GM12874 (cell line): ENCODE data around the gene CCDC177.

Source experiments
- CTCF ChIP-seq: IDR thresholded peaks from 2 replicates; pipeline ENCODE4 v1.5.1; 2011; ENCODE audit warnings: low read depth, mild to moderate bottlenecking, control low read depth, low read length, moderate library complexity; ENCODE audit not compliant: insufficient read depth

Gene CCDC177

GRCh38 chr14:69527635-69528034 is 47.0 kb downstream of the CCDC177 start:
- no peak for TF ChIP-seq CTCF

DNA sequence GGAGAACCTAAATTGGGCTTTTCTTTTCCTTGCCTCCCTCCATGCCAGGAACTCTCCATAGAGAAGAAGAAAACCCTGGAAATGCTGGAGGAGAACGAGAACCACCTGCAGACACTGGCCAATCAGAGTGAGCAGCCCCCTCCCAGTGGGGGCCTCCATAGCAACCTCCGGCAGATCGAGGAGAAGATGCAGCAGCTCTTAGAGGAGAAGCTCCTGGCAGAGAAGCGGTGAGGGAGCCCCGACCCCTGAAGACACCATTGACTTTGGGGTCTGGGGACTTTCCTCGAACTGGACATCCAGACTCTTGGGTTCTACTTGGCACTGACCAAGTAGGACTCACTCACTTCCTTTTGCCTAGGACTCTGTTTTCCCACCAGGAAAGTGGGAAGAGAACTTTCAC is 48.8 kb downstream of the CCDC177 start:
- no peak for TF ChIP-seq CTCF

DNA sequence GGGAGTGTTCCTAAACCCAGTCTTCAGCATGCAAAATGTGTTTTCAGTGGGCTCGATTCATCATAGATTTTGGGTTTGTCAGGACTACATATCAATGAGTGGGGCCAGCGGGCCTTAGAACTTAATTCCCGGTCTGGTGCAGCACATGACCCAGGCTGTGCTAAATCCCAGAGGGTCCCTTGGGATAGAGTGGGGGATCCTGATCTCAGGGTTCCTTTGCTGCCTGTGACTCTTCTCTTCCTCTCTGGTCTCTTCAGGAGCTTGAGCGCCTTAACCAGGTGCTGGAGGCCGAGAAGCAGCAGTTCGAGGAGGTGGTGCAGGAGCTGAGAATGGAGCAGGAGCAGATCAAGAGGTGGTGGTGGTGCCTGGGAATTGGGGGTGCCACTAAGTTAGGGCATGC is 52.6 kb downstream of the CCDC177 start:
- no peak for TF ChIP-seq CTCF
